GM18498 (cell line): Measurements from ENCODE around the gene MUS81.
"Not testable (repeated sequence)": the region's sequence is repeated elsewhere in the genome, so short reads cannot be mapped to it uniquely, and the experiment has no call there.

Source experiments
- ATAC-seq: cut with Tn5 transposase; IDR thresholded peaks from one replicate; pipeline ENCODE4 v1.9.1; 2021; ENCODE audit warnings: mild to moderate bottlenecking, moderate library complexity; ENCODE audit not compliant: unreplicated experiment

The MUS81 gene

DNA sequence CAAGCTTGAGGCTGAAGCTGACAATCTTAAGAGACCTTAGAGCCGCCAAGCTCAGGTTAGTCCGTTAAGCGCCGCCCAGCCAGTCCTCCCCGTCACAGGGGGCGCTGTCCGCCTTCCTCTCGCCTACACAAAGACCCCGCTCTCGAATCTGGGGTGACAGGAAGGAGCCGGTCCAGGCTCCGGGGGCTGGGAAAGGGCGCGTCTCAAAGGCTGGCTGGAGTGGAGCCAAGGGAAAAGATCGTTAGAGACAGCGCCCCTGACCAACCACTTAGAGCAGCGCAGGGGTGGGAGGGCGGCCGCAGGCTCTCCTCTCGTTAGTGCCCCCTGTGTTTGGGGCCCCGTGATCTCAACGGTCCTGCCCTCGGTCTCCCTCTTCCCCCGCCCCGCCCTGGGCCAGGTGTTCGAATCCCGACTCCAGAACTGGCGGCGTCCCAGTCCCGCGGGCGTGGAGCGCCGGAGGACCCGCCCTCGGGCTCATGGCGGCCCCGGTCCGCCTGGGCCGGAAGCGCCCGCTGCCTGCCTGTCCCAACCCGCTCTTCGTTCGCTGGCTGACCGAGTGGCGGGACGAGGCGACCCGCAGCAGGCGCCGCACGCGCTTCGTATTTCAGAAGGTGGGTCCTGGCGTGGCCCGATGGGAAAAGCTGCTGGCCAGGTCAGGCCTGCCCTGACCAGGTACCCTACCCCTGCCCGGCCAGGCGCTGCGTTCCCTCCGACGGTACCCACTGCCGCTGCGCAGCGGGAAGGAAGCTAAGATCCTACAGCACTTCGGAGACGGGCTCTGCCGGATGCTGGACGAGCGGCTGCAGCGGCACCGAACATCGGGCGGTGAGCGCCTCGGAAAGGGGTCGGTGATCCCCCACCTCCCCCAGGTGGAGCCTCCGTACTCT is at the start of gene MUS81:
Gene MUS81 (plus strand): TSS at position 156 of the 887 bp plus-strand sequence. CDS start 321 bp downstream, at position 477.
- peak; percentile 28 for ATAC-seq

- no peak for ATAC-seq
These were observed 48.3 kb upstream of the MUS81 start for GRCh38 chr11:65811764-65812475.

DNA sequence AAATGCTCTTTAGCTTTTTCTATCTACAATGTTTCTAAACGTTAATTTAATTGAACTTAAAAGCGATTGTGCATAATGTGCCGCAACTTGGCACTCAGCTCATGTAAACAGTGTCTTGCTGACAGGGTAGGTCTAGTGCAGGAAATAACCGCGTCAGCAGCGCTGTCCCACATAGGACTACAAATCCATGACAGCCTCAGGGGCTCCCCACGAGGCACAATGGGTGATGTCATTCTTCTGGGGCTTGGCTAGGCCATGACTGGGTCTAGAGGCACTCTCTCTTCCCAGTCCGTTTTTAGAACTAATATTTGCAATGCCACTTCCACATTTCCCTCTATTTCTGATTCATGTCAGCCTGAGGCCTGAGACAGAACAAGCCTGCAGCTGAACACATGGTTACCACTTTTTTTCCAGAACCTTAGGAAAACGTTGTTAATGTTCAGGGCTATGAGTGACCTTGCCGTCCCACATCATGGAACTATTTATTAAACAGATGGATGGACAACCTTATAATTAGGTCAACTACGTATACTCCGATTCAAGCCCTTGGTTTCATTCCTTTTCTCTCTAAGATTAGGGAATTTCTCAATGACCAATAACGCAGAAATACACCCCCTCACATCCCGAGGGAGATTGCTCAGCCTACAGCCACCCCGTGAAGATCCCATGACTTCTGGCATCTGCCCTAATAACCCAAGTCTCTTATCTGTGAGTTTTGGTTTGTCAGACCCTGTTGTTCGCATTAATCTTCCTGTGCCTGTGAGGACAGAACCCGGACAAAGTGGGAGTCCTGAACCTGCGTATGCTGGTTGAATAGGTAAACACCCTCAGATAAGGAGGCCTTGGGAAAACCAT is 45.9 kb upstream of the MUS81 start:
- ATAC-seq, result no peak

GRCh38 chr11:65814986-65815565 is 45.2 kb upstream of the MUS81 start:
- ATAC-seq, result no peak

- ATAC-seq, result no peak
These were observed 43.5 kb upstream of the MUS81 start for GRCh38 chr11:65816696-65817095.

DNA sequence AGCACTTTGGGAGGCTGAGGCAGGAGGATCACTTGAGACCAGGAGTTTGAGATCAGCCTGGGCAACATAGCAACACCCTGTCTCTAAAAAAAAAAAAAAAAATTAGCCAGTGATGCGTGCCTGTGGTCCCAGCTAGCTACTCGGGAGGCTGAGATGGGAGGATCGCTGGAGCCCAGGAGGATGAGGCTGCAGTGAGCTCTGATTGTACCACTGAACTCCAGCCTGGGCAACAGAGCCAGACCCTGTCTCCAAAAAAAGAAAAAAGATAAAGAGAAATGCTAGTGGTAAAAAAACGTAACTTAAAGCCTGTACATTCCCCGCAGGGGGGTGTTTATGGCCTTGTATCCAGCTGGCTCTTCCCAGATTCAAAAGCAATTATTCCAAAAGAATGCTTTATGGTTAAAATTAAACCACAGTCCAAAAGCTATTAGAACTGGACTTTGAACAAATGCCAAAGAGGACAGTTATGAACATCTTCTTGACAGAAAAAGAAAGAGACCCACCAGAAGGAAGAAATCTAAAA is 42.9 kb upstream of the MUS81 start:
- ATAC-seq, result no peak

GRCh38 chr11:65817835-65818680 is 42.2 kb upstream of the MUS81 start:
- ATAC-seq, result peak; percentile 81

DNA sequence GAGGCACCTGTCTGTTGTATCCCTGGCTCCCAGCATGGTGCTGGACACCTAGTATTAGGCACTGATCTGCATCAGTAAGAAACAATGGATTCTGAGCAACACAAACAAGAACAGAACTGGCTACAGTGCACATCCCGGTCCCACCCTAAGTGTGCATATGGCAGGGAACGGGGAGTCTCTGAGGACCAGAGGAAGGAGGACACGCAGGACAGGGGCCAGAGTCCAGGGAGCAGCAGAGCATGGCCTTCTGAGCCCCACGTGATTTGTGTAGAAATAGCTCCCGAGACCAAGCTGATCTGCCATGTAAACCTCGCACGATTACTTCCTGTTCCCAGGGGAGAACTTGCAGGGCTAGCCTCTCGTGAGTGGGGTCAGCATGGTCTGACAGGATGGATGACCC is 39.1 kb upstream of the MUS81 start:
- ATAC-seq, result no peak

- no peak for ATAC-seq
These were observed 37.3 kb upstream of the MUS81 start for GRCh38 chr11:65822776-65823528.

DNA sequence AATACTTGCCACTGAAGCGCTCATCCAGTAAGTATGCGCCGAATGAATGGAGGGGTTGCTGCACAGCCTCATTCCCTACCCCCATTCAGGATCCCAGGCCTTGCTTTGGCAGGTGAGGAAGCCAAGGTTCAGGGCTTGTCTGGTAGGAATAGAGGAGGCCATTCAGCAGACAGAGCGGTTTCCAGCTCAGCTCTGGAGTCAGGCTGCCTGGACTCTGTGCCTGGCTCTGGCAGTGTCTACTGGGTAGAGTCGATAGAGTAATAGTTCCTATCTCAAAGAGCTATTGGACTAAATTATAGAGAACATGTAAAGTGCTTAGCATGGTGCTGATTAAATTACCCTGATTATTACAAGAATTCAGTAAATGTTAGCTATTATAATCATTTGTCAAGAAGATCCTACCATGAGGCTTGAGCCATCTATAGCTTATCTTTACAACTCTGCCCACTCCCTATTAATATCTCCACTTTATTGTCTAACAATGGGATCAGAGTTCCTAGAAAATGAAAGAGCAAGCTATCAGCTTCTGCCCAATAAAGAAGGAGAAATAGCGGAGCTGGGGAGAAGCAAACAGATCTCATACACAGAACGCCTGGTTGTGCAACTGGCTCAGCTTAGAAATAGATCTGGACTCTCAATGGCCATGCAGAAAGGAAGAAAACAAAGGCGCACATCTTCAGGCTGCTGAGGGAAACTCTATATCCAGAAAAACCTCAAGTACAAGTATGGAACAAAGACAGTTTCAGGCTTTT is 33.1 kb upstream of the MUS81 start:
- no peak for ATAC-seq

GRCh38 chr11:65829459-65829858 is 30.8 kb upstream of the MUS81 start:
- ATAC-seq, result no peak

GRCh38 chr11:65832231-65832630 is 28.0 kb upstream of the MUS81 start:
- ATAC-seq, result not testable (repeated sequence)

- ATAC-seq, result peak; percentile 98
These were observed 26.8 kb upstream of the MUS81 start, which contains the start of gene SNX32 for GRCh38 chr11:65833297-65834030. Gene SNX32, plus strand, starts transcription at chr11:65833963. Its CDS starts 103 bp downstream, at chr11:65834066.

- no peak for ATAC-seq
These were observed 26.0 kb upstream of the MUS81 start for GRCh38 chr11:65834202-65834601.

DNA sequence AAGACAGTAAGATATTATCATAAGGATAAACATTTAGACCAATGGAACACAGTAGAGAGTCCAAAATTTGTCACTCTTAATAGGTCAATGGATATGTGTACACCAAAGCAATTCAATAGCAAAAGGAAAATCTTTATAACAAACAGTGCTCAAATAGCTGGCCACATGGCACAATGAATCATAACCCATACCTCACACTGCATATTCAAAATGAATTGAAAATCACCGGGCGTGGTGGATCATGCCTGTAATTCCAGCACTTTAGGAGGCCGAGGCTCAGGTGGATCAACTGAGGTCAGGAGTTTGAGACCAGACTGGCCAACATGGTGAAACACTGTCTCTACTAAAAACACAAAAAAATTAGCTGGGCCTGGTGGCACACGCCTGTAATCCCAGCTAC is 18.1 kb upstream of the MUS81 start:
- ATAC-seq, result no peak

GRCh38 chr11:65843811-65844210 is 16.4 kb upstream of the MUS81 start:
- no peak for ATAC-seq

GRCh38 chr11:65844231-65844872 is 15.9 kb upstream of the MUS81 start:
- ATAC-seq, result no peak
